ENCODE results near the gene EPAS1.

GRCh38 chr2:46382331-46383112 lies 85.3 kb downstream of the EPAS1 start:
- TF ChIP-seq CTCF (IDR thresholded peaks at IDR 0.05): no peak
- TF ChIP-seq POLR2A (IDR thresholded peaks at IDR 0.05): no peak

All from heart left ventricle (tissue), 13 donors.